CD4-positive, alpha-beta T cell (primary cell): Measurements from ENCODE around the gene RYR2. TPM values are rescaled to one million over a fixed set of nuclear protein-coding genes. Genes with fewer than 3 reads are reported as not detected.
A peak's percentile ranks its signal among the peaks of the same experiment; 100 is the strongest.

ENCODE experiments used
- ATAC-seq: fragments of 200-7000 bp; cut with Tn5 transposase; one replicate; pipeline ENCODE4 v1.10.0; 2022; ENCODE audit warnings: mild to moderate bottlenecking; ENCODE audit not compliant: poor library complexity
- CTCF ChIA-PET: fragments of 350-600 bp; sonication (Branson Sonifier 250); formaldehyde crosslinking; loops from one replicate; lab custom pipeline; 2021; ENCODE audit warnings: antibody characterized with exemption, inconsistent platforms; lab: Charles Lee
- POLR2A ChIA-PET: fragments of 350-600 bp; sonication (Branson Sonifier 250); formaldehyde crosslinking; loops from one replicate; lab custom pipeline; 2021; ENCODE audit warnings: antibody characterized with exemption, inconsistent platforms; lab: Charles Lee
- DNase-seq, 14 experiments: peaks; one replicate each; pipeline ENCODE4 v3.0.0-alpha.2; 2013 to 2020; ENCODE audit warnings: mixed read lengths in 2 of 14
- H3K27ac ChIP-seq, 2 donors: one replicate each; pipeline versions ENCODE4 v1.5.1 to v1.7.0; 2013; ENCODE audit warnings: low read length in 2 of 2, low read depth in 1 of 2, mild to moderate bottlenecking in 1 of 2
- H3K27me3 ChIP-seq, 2 experiments: 1 replicate in 1 of 2; 2 replicates in 1 of 2; pipeline versions ENCODE4 v1.6.1 to v1.7.0; 2013; ENCODE audit warnings: low read length in 2 of 2, control low read depth in 1 of 2, mild to moderate bottlenecking in 1 of 2, moderate library complexity in 1 of 2; ENCODE audit not compliant: insufficient read depth in 2 of 2, control insufficient read depth in 1 of 2
- H3K36me3 ChIP-seq: one replicate; pipeline ENCODE4 v1.6.1; 2013; ENCODE audit warnings: low read length, control low read depth; ENCODE audit not compliant: insufficient read depth
- H3K4me1 ChIP-seq: one replicate; pipeline ENCODE4 v1.6.1; 2013; ENCODE audit warnings: low read length, control low read depth; ENCODE audit not compliant: insufficient read depth
- H3K4me3 ChIP-seq: one replicate; pipeline ENCODE4 v1.5.1; 2013; ENCODE audit warnings: mild to moderate bottlenecking, low read length, moderate library complexity
- H3K9me3 ChIP-seq, 2 experiments: 1 replicate in 1 of 2; 2 replicates in 1 of 2; pipeline versions ENCODE4 v1.6.1 to v1.7.0; 2013; ENCODE audit warnings: low read length in 2 of 2, mild to moderate bottlenecking in 2 of 2, control low read depth in 1 of 2, moderate library complexity in 1 of 2; ENCODE audit not compliant: control insufficient read depth in 1 of 2, insufficient read depth in 1 of 2
- H3K27ac Mint-ChIP-seq: one replicate; pipeline ENCODE4 v1.8.0; 2020; ENCODE audit warnings: mixed read lengths
- H3K27me3 Mint-ChIP-seq: one replicate; pipeline ENCODE4 v1.8.0; 2021; ENCODE audit warnings: mixed read lengths
- H3K36me3 Mint-ChIP-seq: one replicate; pipeline ENCODE4 v1.8.0; 2021; ENCODE audit warnings: low read depth, mixed read lengths
- H3K4me1 Mint-ChIP-seq: one replicate; pipeline ENCODE4 v1.8.0; 2021; ENCODE audit warnings: low read depth, mixed read lengths
- H3K4me3 Mint-ChIP-seq: one replicate; pipeline ENCODE4 v1.8.0; 2020; ENCODE audit warnings: mild to moderate bottlenecking, mixed read lengths
- H3K9me3 Mint-ChIP-seq: one replicate; pipeline ENCODE4 v1.8.0; 2020; ENCODE audit warnings: mixed read lengths
- CTCF ChIP-seq: fragments of 200-600 bp; IDR thresholded peaks from one replicate; pipeline ENCODE4 v1.8.0; 2022; ENCODE audit warnings: antibody characterized with exemption, mild to moderate bottlenecking
- intact Hi-C, 2 experiments: fragments of 100-400 bp; cut with DNase I in 1 of 2; cut with micrococcal nuclease in 1 of 2; formaldehyde crosslinking; loops; one replicate each; pipeline versions ENCODE4 v1.15.1 to v1.9.0; 2023 to 2025; cut with DNase I, micrococcal nuclease
- total RNA-seq, 174 experiments: library from RNA in 2 of 174; stranded (reverse) in 2 of 174; gene quantifications; one replicate each; pipeline ENCODE4 v1.2.3 and lab custom pipeline; 2021 to 2026

RYR2 gene
- total RNA-seq, 2 experiments from 2014 or later, result not detected

- no peaks in the 10 kb centered on the region for H3K9me3 ChIP-seq
- H3K4me1 Mint-ChIP-seq, result peaks cover 5% of the 10 kb centered on the region
- H3K27me3 Mint-ChIP-seq, result peaks cover 6% of the 10 kb centered on the region
- H3K9me3 Mint-ChIP-seq, result no peaks in the 10 kb centered on the region
- DNase-seq (no peak), ATAC-seq (no peak)
- no peaks in the 10 kb centered on the region for H3K36me3 ChIP-seq
- no peak overlapping the region for H3K4me3 Mint-ChIP-seq
- H3K4me3 ChIP-seq, result no peak overlapping the region
- H3K27ac Mint-ChIP-seq, result no peak overlapping the region
- ChIA-PET CTCF (no interaction called here), POLR2A (no interaction called here)
- intact Hi-C loops, result no loop called here
- no peak overlapping the region for H3K27ac ChIP-seq
- TF ChIP-seq CTCF, result no peak
- no peaks in the 10 kb centered on the region for H3K36me3 Mint-ChIP-seq
- H3K27me3 ChIP-seq, result no peaks in the 10 kb centered on the region
- H3K4me1 ChIP-seq, result no peaks in the 10 kb centered on the region
Measured at GRCh38 chr1:237809099-237809498, 767.1 kb downstream of the RYR2 start.

- CTCF ChIA-PET, result no interaction called here
- H3K27me3 Mint-ChIP-seq, result peaks cover 4% of the 10 kb centered on the region
- ATAC-seq, result no peak
Measured at GRCh38 chr1:237811633-237812032, 769.6 kb downstream of the RYR2 start.

GRCh38 chr1:237812061-237812460, 770.1 kb downstream of the RYR2 start:
- Histone ChIP-seq H3K4me1 (no peaks in the 10 kb centered on the region), H3K27ac (no peak overlapping the region), H3K36me3 (no peaks in the 10 kb centered on the region), H3K4me3 (no peak overlapping the region), H3K27me3 (no peaks in the 10 kb centered on the region), H3K9me3 (no peaks in the 10 kb centered on the region)
- intact Hi-C loops, result no loop called here
- ATAC-seq, result no peak
- no peak for DNase-seq
- no peak for TF ChIP-seq CTCF
- no peaks in the 10 kb centered on the region for H3K36me3 Mint-ChIP-seq
- CTCF ChIA-PET, result no interaction called here
- H3K27ac Mint-ChIP-seq, result no peak overlapping the region
- no peaks in the 10 kb centered on the region for H3K9me3 Mint-ChIP-seq
- H3K4me1 Mint-ChIP-seq, result peaks cover 5% of the 10 kb centered on the region
- POLR2A ChIA-PET, result no interaction called here
- no peak overlapping the region for H3K4me3 Mint-ChIP-seq
- H3K27me3 Mint-ChIP-seq, result peaks cover under 1% of the 10 kb centered on the region

More at GRCh38 chr1:237811633-237812032, 769.6 kb downstream of the RYR2 start:
- POLR2A ChIA-PET, result no interaction called here
- Mint-ChIP-seq H3K4me3 (no peak overlapping the region), H3K36me3 (no peaks in the 10 kb centered on the region), H3K27ac (no peak overlapping the region), H3K4me1 (peaks cover 5% of the 10 kb centered on the region), H3K9me3 (no peaks in the 10 kb centered on the region)
- DNase-seq, result peak in 3 of 14 experiments; percentile 4 to 18 (median 11)
- Histone ChIP-seq H3K9me3 (no peaks in the 10 kb centered on the region), H3K4me3 (no peak overlapping the region), H3K27me3 (no peaks in the 10 kb centered on the region), H3K4me1 (no peaks in the 10 kb centered on the region), H3K27ac (no peak overlapping the region), H3K36me3 (no peaks in the 10 kb centered on the region)
- no peak for TF ChIP-seq CTCF
- intact Hi-C loops, result no loop called here
